K562 (cell line): Measurements from ENCODE around the gene MS4A18. TPM values are rescaled to one million over a fixed set of nuclear protein-coding genes. Genes with fewer than 3 reads are reported as not detected.

ENCODE experiments used
- CBFA2T2 ChIP-seq: fragments of 450-650 bp; conservative IDR thresholded peaks from 2 replicates; pipeline ENCODE4 v1.6.1; 2017; ENCODE audit warnings: mild to moderate bottlenecking
- CXXC5 ChIP-seq: fragments of 250-450 bp; sonication (Bioruptor Pico); IDR thresholded peaks from 2 replicates; pipeline ENCODE4 v1.8.0; 2022; ENCODE audit warnings: inconsistent platforms, mild to moderate bottlenecking, moderate library complexity
- MAZ ChIP-seq, 2 experiments: fragments of 450-650 bp in 1 of 2; sonication (generic) in 1 of 2; formaldehyde crosslinking; IDR thresholded peaks in 1 of 2; conservative IDR thresholded peaks in 1 of 2; 2 replicates each; pipeline versions ENCODE4 v1.4.0 to v1.5.0; 2020; ENCODE audit warnings: mild to moderate bottlenecking in 1 of 2, missing genetic modification reagents in 1 of 2
- NONO ChIP-seq, 2 experiments: fragments of 200-400 bp in 1 of 2; fragments of 450-650 bp in 1 of 2; formaldehyde crosslinking in 1 of 2; IDR thresholded peaks; 2 replicates each; pipeline ENCODE4 v1.6.1; 2017; ENCODE audit warnings: low read depth in 2 of 2, mild to moderate bottlenecking in 2 of 2, moderate library complexity in 2 of 2, low read length in 1 of 2
- PRMT5 ChIP-seq: sonication (generic); formaldehyde crosslinking; IDR thresholded peaks from 2 replicates; pipeline ENCODE4 v1.5.0; 2020; ENCODE audit warnings: missing genetic modification reagents
- RBFOX2 ChIP-seq: fragments of 200-400 bp; formaldehyde crosslinking; IDR thresholded peaks from 2 replicates; pipeline ENCODE4 v1.6.1; 2017; ENCODE audit warnings: low read depth, mild to moderate bottlenecking, low read length, moderate library complexity
- TSHZ1 ChIP-seq: fragments of 250-450 bp; sonication (Bioruptor Pico); IDR thresholded peaks from 2 replicates; pipeline ENCODE4 v1.4.0; 2020; ENCODE audit warnings: mild to moderate bottlenecking, moderate library complexity
- XRCC3 ChIP-seq: fragments of 450-650 bp; IDR thresholded peaks from 2 replicates; pipeline ENCODE4 v1.6.1; 2017; ENCODE audit warnings: mild to moderate bottlenecking, moderate library complexity
- ZNF76 ChIP-seq: fragments of 250-450 bp; sonication (Bioruptor Pico); IDR thresholded peaks from 2 replicates; pipeline ENCODE4 v1.4.0; 2020; ENCODE audit warnings: mild to moderate bottlenecking, moderate library complexity, borderline replicate concordance
- polyA plus RNA-seq, 8 experiments: library from polyadenylated mRNA; depleted of rRNA in 4 of 8; stranded (reverse) in 5 of 8; unstranded in 3 of 8; fragments of >200 nt; fragmentation: Nextera tagmentation in 2 of 8; fragmentation: Illumina TruSeq in 1 of 8; extraction: Ambion mirVana in 2 of 8; extraction: Trizol in 1 of 8; gene quantifications; 2 replicates each; pipeline versions ENCODE4 v1.2.1 to v1.2.3, GENCODE V29; 2011 to 2014; ENCODE audit warnings: inconsistent platforms in 1 of 8, missing spikeins in 1 of 8
- total RNA-seq, 7 experiments: library from RNA; depleted of rRNA in 6 of 7; stranded (reverse); fragments of >200 nt in 6 of 7; fragmentation: Illumina TruSeq in 2 of 7; extraction: Trizol in 2 of 7; gene quantifications; 2 replicates each; pipeline versions ENCODE4 v1.2.1 to v1.2.3, GENCODE V29; 2011 to 2021; ENCODE audit warnings: low replicate concordance in 1 of 7
- TF ChIP-seq, protein P1 (sequence below), 2 experiments: fragments of 450-650 bp in 1 of 2; sonication (generic) in 1 of 2; formaldehyde crosslinking in 1 of 2; IDR thresholded peaks; 2 replicates each; pipeline versions ENCODE4 v1.7.1 to v1.9.0; 2016 to 2022; ENCODE audit warnings: inconsistent platforms in 1 of 2, mild to moderate bottlenecking in 1 of 2, missing genetic modification reagents in 1 of 2
- TF ChIP-seq, protein P2 (sequence below): sonication (generic); formaldehyde crosslinking; IDR thresholded peaks from 2 replicates; pipeline ENCODE4 v1.9.0; 2022; ENCODE audit warnings: mild to moderate bottlenecking, missing genetic modification reagents
- TF ChIP-seq, protein P3 (sequence below), 3 experiments: IDR thresholded peaks in 2 of 3; conservative IDR thresholded peaks in 1 of 3; 2 replicates each; pipeline ENCODE4 v1.5.1; 2011 to 2012; ENCODE audit warnings: low read length in 3 of 3, mild to moderate bottlenecking in 3 of 3, control low read depth in 2 of 3, improper control_type of control experiment in 1 of 3, inconsistent platforms in 1 of 3, low read depth in 1 of 3, mixed read lengths in 1 of 3, moderate library complexity in 1 of 3; ENCODE audit not compliant: insufficient read depth in 2 of 3

MS4A18 gene
- total and polyA plus RNA-seq, 9 of the 15 experiments (the other 6 are each of a cell fraction or from before 2014, with no cell fraction given), result not detected

- TF ChIP-seq, protein P1, sequence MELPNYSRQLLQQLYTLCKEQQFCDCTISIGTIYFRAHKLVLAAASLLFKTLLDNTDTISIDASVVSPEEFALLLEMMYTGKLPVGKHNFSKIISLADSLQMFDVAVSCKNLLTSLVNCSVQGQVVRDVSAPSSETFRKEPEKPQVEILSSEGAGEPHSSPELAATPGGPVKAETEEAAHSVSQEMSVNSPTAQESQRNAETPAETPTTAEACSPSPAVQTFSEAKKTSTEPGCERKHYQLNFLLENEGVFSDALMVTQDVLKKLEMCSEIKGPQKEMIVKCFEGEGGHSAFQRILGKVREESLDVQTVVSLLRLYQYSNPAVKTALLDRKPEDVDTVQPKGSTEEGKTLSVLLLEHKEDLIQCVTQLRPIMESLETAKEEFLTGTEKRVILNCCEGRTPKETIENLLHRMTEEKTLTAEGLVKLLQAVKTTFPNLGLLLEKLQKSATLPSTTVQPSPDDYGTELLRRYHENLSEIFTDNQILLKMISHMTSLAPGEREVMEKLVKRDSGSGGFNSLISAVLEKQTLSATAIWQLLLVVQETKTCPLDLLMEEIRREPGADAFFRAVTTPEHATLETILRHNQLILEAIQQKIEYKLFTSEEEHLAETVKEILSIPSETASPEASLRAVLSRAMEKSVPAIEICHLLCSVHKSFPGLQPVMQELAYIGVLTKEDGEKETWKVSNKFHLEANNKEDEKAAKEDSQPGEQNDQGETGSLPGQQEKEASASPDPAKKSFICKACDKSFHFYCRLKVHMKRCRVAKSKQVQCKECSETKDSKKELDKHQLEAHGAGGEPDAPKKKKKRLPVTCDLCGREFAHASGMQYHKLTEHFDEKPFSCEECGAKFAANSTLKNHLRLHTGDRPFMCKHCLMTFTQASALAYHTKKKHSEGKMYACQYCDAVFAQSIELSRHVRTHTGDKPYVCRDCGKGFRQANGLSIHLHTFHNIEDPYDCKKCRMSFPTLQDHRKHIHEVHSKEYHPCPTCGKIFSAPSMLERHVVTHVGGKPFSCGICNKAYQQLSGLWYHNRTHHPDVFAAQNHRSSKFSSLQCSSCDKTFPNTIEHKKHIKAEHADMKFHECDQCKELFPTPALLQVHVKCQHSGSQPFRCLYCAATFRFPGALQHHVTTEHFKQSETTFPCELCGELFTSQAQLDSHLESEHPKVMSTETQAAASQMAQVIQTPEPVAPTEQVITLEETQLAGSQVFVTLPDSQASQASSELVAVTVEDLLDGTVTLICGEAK (IDR thresholded peaks at IDR 0.05), result no peak
- TF ChIP-seq, protein P1 (CRISPR knock-in tag; IDR thresholded peaks at IDR 0.05), result no peak
- TF ChIP-seq CXXC5 (CRISPR knock-in tag) (peak; percentile 43; the same call in 1 of the 2 replicates), PRMT5 (CRISPR knock-in tag) (no peak), MAZ (CRISPR knock-in tag; conservative IDR thresholded peaks at IDR 0.05 in 1 of 2, IDR thresholded peaks at IDR 0.05 in 1 of 2) (peak in 1 of 2 experiments; percentile 85; a peak in 2 of 4 replicates), RBFOX2 (no peak), ZNF76 (CRISPR knock-in tag) (no peak), CBFA2T2 (no peak), TSHZ1 (CRISPR knock-in tag) (no peak), XRCC3 (no peak), NONO (IDR thresholded peaks at IDR 0.05; ENCODE audit: low read depth in 2 of 2, low read length in 1 of 2) (no peak)
- TF ChIP-seq, protein P2, sequence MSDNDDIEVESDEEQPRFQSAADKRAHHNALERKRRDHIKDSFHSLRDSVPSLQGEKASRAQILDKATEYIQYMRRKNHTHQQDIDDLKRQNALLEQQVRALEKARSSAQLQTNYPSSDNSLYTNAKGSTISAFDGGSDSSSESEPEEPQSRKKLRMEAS (CRISPR knock-in tag), result peak; percentile 78
- TF ChIP-seq, protein P3, sequence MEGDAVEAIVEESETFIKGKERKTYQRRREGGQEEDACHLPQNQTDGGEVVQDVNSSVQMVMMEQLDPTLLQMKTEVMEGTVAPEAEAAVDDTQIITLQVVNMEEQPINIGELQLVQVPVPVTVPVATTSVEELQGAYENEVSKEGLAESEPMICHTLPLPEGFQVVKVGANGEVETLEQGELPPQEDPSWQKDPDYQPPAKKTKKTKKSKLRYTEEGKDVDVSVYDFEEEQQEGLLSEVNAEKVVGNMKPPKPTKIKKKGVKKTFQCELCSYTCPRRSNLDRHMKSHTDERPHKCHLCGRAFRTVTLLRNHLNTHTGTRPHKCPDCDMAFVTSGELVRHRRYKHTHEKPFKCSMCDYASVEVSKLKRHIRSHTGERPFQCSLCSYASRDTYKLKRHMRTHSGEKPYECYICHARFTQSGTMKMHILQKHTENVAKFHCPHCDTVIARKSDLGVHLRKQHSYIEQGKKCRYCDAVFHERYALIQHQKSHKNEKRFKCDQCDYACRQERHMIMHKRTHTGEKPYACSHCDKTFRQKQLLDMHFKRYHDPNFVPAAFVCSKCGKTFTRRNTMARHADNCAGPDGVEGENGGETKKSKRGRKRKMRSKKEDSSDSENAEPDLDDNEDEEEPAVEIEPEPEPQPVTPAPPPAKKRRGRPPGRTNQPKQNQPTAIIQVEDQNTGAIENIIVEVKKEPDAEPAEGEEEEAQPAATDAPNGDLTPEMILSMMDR (IDR thresholded peaks at IDR 0.05 in 2 of 3, conservative IDR thresholded peaks at IDR 0.05 in 1 of 3; ENCODE audit: insufficient read depth in 2 of 3, low read depth in 1 of 3, low read length in 3 of 3), result peak; percentile 76 to 89 (median 82)
Observed at GRCh38 chr11:60767388-60767811, 42.9 kb downstream of the MS4A18 start (continued).
